ENCODE data around the gene FBXO41.
"Not testable (repeated sequence)": the region's sequence is repeated elsewhere in the genome, so short reads cannot be mapped to it uniquely, and the experiment has no call there.

Gene FBXO41

DNA sequence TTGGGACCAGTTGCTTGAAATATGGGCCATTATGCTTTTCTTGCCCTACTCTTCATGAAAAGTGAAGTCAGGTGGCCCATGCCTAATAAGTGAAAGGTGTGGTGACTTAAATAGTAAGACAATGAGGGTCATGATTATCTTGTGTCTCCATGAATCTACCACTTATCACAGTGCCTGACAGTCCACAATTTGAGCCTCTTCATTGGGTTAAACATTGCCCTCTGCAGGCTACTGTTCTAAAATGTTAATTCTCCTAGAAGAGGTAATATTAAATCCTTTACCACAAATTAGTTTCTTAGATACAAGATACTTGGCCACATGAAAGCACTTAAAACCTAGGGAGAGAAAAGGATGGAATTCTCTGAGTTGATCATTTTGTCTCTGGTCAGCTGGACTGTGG, 5.0 kb upstream of the FBXO41 start:
- no peak for DNase-seq

DNA sequence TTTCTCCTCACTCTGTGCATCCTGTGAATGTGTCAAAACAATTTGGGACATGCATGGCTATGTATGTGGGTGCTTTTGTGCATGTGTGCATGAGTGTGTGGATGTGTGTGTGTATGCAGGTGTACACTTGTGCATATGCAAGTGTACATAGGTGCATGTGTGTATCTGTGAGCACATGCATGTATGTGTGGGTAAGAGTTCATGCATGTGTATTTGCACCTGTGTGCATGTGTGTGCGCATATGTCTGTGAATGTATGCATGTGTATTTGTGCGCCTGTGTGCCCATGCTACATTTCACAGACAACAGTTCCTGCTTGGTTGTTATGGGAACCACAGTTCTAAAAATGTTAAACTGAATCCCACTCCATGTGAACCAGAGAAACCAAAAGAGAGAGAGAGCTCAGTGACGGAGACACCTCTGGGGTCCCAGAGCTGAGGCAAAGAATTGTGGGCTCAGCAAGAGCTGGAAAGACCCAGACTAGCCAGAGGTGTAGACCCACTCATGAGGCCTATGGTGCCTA, 1.9 kb upstream of the FBXO41 start:
- DNase-seq: no peak

- no peak for DNase-seq
Measured at GRCh38 chr2:73285159-73285739, 971 bp upstream of the FBXO41 start.

- peak; percentile 13 for DNase-seq
Measured at GRCh38 chr2:73283545-73284295, 558 bp downstream of the FBXO41 start.

GRCh38 chr2:73282924-73283544, 1.2 kb downstream of the FBXO41 start:
- no peak for DNase-seq

DNA sequence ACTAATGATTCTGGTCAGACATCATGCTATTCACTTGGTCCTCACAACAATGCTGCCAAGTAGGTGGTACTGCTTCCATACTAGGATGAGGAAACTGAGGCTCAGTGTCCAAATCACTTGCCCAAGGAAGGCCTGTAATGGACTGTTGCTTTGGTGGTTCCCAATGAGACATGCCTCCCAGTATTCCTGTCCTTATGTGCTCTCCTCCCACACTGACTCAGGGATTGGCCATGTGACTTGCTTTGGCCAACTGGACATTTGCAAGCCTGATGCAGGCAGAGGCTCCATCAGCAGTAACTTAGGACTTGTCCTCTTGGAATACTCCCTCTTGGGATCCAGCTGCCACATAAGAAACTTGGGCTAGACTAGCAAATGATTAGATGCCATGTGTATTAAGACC, 3.0 kb downstream of the FBXO41 start:
- no peak for DNase-seq

DNA sequence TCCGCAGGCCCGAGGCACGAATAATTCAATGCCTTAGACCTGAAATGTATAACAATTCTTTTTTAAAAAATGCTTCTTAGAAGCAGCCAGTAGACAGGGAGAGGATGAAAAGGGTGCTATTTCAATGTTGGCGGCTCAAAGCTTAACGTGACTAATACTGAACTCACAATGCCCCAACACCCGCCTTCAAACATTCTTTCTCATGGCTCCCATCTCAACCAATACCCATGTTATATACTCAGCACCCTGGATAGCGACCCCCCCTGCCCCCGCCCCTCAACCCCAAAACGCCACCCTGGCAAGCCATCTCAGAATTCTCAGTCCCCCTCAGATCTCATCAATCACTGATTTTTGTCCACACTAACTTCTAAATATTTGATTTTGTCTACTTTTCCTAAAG, 4.4 kb downstream of the FBXO41 start:
- DNase-seq: no peak

- no peak for DNase-seq
Measured at GRCh38 chr2:73272270-73272669, 12.0 kb downstream of the FBXO41 start.

GRCh38 chr2:73269686-73270465, 14.4 kb downstream of the FBXO41 start:
- DNase-seq: no peak

DNA sequence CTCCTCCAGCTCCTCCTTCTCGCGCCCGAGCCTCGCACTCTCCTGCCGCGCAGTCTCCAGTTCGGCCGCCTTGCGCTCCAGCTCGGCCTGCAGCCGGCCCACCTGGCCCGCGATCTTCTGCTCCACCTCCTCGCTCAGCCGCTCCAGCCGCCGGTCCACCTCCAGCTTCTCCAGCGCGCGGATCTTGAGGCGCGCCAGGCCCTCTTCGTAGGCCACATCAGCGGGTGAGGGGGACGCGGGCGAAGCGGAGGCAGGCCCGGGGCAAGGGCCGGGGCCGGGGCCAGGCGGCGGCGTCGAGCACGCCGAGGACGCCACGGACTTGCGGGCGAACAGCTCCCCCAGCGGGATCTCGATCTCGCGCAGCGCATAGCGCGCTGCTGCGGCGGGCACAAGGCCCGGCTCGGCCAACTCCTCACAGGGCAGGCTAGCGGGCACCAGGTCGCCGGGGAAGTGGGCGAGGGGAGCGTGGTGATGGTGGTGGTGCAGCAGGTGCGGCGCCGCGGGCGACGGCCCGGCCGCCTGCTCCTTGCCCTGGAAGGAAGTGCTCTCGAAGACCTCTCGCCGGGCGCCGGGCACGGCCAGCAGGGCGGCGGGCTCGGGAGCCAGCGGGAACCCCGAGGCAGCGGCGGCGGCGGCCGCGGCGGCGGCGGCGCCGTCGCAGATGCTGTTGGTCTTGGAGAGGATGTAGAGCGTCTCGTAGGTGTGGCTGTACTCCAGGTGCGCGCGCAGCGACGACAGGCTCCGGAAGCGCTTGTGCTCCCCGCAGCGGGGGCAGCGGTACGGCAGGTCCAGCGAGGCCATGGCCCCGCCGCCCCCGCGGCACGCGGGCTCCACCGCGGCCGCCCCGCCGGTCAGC, 15.2 kb downstream of the FBXO41 start:
- peak; percentile 85 for DNase-seq

GRCh38 chr2:73268366-73268829, 15.9 kb downstream of the FBXO41 start:
- DNase-seq: peak; percentile 56

GRCh38 chr2:73267008-73267407, 17.3 kb downstream of the FBXO41 start:
- DNase-seq: no peak

DNA sequence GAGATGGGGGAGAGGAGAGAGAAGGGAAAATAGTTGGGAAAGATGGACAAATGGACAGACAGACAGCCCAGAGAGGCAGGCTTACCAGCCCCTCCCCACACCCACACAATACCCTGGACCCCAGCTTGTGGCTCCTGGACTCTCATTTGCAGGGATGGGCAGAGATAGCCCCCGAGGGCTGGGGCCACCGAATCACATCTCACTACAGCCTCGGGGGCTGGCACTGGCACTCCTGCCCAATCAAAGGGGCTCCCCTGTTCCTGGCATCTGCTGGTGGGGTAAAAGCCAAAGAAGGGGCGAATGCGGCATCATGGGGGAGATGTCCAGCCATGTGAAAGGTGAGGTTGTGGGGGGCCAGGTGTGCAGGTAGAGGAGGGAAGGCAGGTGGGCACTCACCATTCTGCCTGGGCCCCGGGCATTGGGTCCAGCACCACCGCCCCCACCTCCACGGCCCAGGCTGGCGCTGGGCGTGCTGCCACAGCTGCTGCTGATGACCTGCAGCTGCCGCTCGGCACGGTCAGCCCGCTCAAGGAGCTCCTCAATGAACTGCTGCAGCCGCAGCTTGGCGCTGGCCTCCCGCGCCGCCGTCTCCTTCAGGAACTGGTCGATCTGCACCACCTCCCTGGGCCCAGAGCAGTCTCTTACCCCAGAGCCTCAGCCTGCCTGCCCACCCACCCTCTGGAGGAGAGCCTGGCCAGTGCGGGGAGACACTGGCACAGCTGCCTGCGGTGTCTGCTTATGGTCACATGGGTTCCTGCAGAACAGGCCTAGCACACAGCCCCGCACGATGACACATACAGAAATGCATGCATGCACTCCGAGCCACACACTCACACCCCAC, 18.0 kb downstream of the FBXO41 start:
- no peak for DNase-seq

- DNase-seq: no peak
Measured at GRCh38 chr2:73265298-73266060, 18.8 kb downstream of the FBXO41 start.

GRCh38 chr2:73264783-73265182, 19.5 kb downstream of the FBXO41 start:
- no peak for DNase-seq

DNA sequence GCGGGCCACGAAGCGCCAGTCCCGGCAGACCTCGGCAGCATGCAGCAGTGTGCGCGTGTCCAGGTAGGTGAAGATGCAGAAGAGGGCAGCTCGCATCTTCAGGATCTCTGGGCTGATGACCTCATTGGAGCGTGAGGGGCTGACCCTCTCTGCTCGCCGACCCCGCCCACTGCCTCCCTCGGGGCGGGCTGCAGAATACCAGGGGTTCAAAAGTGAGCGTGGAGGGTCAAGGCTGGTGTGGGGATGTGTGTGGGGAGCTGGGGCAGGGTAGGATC, 20.0 kb downstream of the FBXO41 start:
- no peak for DNase-seq

- DNase-seq: no peak
Measured at GRCh38 chr2:73263540-73264331, 20.5 kb downstream of the FBXO41 start.

DNA sequence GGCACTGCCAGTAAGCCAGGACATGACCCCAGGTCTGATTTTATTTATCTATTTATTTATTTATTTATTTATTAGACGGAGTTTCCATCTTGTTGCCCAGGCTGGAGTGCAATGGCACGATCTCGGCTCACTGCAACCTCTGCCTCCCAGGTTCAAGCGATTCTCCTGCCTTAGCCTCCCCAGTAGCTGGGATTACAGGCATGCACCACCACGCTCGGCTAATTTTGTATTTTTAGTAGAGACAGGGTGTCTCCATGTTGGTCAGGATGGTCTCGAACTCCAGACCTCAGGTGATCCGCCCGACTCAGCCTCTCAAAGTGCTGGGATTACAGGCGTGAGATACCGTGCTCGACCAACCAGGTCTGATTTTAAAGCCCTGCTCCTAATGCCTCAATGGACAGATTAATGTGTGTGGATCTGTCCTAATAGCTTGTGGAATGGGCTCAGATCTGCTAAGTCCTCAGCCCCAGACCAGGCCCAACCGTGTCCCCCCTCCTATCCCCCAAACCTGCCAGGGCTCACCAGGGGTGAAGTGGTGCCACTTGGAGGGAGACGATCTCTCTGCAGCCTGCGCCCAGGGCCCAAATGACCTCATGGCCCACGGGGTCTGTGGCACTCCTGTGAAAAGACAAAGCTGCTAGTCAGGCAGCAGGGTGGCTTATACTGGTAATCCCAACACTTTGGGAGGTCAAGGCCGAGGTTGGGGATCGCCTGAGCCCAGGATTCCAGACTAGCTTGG, 21.4 kb downstream of the FBXO41 start:
- DNase-seq: not testable (repeated sequence)

DNA sequence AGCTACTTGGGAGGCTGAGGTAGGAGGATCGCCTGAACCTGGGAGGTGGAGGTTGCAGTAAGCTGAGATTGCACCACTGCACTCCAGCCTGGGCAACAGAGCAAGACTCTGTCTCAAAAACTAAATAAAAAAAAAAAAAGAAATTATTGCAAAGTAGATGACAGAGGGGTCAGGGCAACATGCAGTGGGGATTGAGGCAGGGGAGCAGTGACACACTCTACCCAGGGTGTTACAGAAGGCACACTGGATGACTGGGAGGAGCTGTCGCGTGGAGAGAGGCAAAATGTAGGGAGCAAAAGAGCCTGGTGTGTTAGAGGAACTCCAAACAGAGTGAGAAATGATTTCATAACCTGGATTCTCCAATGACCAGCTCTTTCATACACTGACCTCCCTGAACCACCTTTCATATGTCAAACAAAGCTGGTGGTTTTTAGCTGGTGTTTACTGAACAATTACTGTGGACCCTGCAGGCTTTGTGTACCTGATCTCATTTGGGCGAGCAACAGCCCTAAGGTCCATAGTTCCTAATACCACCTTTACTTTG, 22.1 kb downstream of the FBXO41 start:
- DNase-seq: no peak
